HG03064 (cell line): ENCODE measurements around the gene ALK.

Experiments
- ATAC-seq: cut with Tn5 transposase; IDR thresholded peaks from one replicate; pipeline ENCODE4 v1.9.1; 2021; ENCODE audit warnings: low read depth; ENCODE audit not compliant: unreplicated experiment

ALK gene

GRCh38 chr2:29518646-29519337 lies 402.6 kb downstream of the ALK start:
- no peak for ATAC-seq

DNA sequence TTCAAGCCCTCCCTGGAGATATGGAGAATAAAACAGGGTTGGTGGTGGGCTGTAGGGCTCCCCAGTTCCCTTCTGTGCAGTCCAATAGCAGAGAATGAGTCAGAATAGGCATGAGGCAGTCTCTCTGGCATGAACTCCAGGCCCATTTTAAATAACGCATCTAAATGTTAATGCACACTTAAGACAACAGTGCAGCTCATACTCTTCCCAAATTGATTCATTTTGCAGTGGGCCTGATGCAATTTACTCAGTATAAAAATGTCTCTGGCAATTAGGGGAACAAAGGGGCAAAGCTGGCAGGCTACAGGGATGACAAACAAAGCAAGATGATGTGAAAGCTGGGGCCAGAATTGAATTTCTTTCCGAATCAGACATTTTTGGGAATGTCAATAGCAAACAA lies 403.4 kb downstream of the ALK start:
- ATAC-seq = no peak

DNA sequence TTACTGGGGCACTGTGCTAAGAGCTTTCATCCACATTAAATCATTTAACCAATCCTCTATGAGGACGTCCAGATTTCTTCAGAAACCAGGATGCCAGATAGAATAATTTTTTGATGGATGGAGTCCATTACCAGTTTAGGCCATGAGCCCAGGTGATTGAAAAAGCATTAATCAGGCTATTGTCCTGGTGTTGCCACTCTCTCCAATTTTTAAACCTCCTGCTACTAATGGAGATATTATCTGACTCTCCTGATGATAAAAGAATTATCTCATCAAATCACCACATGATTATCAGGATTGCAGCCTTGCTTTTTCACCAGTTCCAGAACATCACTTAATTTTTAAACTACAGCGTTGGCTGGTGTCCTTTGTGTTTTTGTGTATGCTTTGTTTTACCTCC lies 404.0 kb downstream of the ALK start:
- no peak for ATAC-seq

DNA sequence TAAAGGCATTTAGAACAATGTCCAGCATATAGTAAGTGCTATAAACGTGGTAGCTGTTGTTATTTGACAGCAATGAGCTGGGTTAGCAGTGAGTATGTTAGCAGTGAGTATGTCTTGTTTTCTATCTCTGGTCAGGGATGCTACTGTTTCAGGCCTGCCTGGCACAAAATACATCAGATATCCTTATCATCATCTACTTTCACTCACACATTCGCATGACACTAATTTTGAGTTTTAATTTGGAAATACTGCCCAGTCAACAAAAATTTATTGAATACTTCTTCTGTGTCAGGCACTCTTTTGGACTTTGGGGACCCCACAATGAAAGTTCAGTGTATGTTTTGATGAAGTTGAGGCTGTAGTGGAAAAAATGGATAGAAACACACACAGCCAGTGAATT lies 404.6 kb downstream of the ALK start:
- ATAC-seq = no peak

DNA sequence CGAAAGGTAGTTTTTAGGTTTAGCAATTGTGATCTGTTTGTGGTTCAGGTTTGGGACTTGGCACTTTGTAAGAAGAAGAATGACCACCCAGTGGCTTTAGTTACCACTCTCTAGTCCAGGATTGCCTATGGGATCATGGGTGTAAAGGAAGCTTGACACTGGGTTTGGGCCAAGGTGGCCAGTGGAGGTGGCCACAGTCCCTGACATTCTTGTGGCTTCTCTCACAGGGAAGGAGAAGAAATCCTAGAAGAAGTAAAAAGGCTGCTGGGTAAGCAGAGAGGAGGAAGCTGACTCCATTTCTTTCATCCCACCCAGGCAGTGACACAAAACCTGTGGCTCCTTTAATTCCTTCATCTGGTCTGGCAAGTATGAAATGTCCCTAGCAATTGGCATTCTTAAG lies 411.5 kb downstream of the ALK start:
- no peak for ATAC-seq

- ATAC-seq = no peak
Observed at GRCh38 chr2:29509397-29509796, 412.0 kb downstream of the ALK start.

- no peak for ATAC-seq
Observed at GRCh38 chr2:29504746-29505145, 416.6 kb downstream of the ALK start.

GRCh38 chr2:29502460-29502911 lies 418.9 kb downstream of the ALK start:
- no peak for ATAC-seq

DNA sequence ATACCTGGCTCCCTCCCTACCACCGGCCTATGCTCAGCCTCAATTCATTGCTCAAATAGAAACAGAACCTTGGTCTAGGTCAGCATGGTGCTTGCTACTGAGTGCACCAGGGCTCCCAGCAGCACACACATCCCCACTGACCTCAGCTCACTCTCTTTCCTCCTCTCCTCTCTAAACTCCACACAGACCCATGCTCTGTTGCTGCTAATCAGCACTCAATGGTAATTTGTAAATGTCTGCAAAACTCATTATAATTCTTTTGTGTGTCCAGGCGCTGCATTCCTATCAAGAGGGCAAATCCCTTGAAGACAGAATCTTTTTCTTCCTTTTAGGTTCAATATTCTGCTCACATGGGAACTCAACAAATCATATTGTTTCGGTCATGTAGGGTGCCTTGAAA lies 424.0 kb downstream of the ALK start:
- ATAC-seq = no peak

- no peak for ATAC-seq
Observed at GRCh38 chr2:29496198-29496597, 425.2 kb downstream of the ALK start.

DNA sequence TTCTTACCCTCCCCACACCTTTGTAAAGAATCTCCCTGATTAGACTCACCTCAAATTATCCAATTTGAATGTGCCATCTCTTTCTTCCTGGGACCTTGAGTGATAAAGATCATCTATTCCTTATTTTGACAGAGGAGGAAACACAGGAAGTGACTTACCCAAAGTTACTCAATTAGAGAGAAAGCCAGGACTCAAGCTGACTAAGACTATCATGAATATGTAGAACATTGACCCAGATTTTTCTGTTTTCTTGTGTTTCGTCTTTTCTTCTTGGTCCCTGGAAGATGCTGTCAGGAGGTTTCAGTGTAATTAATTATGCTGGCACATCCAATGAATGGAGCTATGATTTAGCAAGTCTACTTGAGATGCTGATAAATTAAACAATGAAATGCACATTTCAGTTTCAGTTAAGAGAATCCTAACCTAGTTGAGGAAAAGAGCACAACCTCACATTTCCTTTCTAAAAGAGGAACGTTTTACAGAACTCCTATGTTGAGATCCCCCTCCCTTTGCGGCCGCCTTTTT lies 425.8 kb downstream of the ALK start:
- ATAC-seq = no peak

GRCh38 chr2:29495068-29495467 lies 426.3 kb downstream of the ALK start:
- no peak for ATAC-seq

- ATAC-seq = no peak
Observed at GRCh38 chr2:29492701-29493100, 428.7 kb downstream of the ALK start.

DNA sequence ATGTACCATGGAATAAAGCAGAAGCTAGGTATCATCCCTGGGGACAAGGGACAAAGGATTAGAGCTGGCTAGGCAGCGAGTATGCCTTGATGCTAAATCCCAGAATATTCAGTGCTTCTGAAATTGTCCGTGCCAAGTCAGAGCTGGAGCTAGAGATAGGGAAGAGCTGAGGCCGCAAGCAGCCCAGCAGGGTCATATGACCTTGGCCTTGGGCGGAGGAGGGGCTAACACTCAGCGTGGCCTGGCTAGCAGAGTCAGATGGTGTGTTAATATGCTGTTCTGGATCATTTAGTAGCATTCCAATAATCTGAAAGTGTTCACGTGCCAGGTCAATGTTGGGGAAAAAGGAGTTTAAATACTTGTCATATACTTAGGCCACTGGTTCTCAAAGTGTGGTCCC lies 431.3 kb downstream of the ALK start:
- no peak for ATAC-seq

- ATAC-seq = no peak
Observed at GRCh38 chr2:29489568-29489967, 431.8 kb downstream of the ALK start.

- no peak for ATAC-seq
Observed at GRCh38 chr2:29487967-29488555, 433.3 kb downstream of the ALK start.

- no peak for ATAC-seq
Observed at GRCh38 chr2:29485631-29486030, 435.8 kb downstream of the ALK start.

DNA sequence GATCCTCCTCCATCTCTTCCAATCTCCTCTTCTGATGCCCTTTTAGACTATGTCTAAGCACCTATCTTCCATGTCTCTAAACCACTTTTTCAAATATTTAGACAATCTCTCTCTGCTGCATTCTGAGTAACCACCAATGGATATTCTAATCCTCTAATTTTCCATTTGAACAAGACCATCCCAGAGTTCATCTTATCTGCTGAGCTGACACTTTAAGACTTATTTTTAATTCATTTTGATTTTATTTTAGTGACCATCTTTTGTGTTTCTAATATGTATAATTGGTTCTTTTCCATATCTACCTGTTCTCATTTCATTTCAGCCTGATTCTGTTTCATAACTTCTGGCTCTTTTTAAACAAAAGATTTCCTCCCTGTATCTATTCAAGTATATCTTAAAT lies 436.3 kb downstream of the ALK start:
- ATAC-seq = no peak

- ATAC-seq = no peak
Observed at GRCh38 chr2:29482867-29483266, 438.5 kb downstream of the ALK start.

DNA sequence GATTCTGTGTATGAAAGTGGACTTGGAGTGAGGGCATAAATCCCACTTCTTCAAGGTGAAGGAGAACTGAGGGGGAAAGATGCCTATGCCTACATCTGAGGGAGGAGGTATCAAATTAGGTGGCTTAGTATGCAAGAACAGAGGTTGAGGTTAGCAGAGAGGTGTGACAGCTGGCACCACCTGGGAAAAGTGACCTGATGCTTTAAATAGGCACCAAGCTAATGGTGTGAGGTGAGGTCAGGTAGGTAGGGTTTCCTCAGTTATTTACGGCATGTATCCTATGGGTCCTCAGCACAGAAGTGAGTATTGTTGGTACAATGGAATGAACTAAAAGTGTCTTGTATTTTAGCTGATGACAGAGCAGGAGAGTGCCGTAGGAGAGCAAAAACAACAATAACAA lies 439.0 kb downstream of the ALK start:
- no peak for ATAC-seq

DNA sequence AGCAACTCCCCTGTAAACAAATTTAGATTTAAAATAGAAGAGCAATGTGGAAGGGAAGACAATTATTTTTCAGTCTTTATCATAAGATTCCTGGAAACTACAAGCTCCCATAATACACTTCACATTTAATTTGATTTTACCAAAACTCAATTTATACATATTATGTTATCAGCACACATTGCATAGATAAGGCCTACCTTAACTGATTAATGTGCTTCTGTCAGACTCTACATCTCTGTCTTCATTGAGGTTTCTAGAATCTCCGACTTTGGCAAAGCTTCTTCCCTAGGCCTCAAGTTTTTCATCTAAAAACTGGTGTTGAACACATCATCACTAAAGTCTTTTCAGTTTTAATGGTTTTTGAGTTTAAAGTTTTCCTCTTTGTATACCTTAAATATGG lies 440.1 kb downstream of the ALK start:
- no peak for ATAC-seq

DNA sequence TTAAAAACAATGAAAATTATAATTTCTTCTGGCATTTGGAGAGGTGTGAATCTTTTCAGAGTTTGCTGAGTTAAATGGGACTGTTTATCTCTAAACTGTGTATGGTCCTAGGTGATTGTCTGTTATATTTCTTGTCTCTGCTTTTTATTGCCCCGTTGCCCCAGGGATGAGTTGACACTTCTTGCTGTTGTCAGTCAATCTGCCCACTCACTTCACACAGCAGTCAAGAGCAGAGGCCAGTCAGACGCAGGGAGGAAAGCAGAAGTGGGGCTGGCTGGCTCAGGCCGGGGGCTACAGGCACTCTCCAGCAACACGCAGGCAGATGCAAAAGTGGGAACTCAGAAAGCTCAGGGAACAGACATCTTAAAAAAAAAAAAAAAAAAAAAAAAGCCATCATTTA lies 441.0 kb downstream of the ALK start:
- ATAC-seq = no peak
